Nephron (organoid): Measurements from ENCODE around the gene LRCH4.

Source experiments
- H3K27ac Mint-ChIP-seq, 3 experiments: 2 replicates each; pipeline ENCODE4 v1.8.0; 2020; ENCODE audit warnings: mixed read lengths in 3 of 3, mild to moderate bottlenecking in 2 of 3, moderate library complexity in 1 of 3
- H3K27me3 Mint-ChIP-seq: 2 replicates; pipeline ENCODE4 v1.8.0; 2021; ENCODE audit warnings: low read depth, mild to moderate bottlenecking, moderate library complexity, mixed read lengths
- H3K36me3 Mint-ChIP-seq: 2 replicates; pipeline ENCODE4 v1.8.0; 2020; ENCODE audit warnings: low read depth, mixed read lengths
- H3K4me1 Mint-ChIP-seq: 2 replicates; pipeline ENCODE4 v1.8.0; 2020; ENCODE audit warnings: mixed read lengths
- H3K4me3 Mint-ChIP-seq, 3 experiments: 2 replicates each; pipeline ENCODE4 v1.8.0; 2020; ENCODE audit warnings: mild to moderate bottlenecking in 3 of 3, mixed read lengths in 3 of 3, moderate library complexity in 2 of 3
- H3K9me3 Mint-ChIP-seq: 2 replicates; pipeline ENCODE4 v1.8.0; 2020; ENCODE audit warnings: mixed read lengths
- CTCF ChIP-seq, 3 experiments: fragments of 200-600 bp; sonication (generic); IDR thresholded peaks; one replicate each; pipeline ENCODE4 v1.5.0; 2021; ENCODE audit warnings: antibody characterized with exemption in 3 of 3; ENCODE audit not compliant: unreplicated experiment in 3 of 3

LRCH4 gene

GRCh38 chr7:100546926-100547800, 38.8 kb downstream of the LRCH4 start:
- Mint-ChIP-seq H3K36me3 (peaks cover 5% of the 10 kb centered on the region), H3K27ac (peak overlapping the region; percentile 88 to 93 (median 89)), H3K9me3 (no peaks in the 10 kb centered on the region), H3K27me3 (no peaks in the 10 kb centered on the region), H3K4me3 (peak overlapping the region in 2 of 3 experiments; percentile 6 to 21), H3K4me1 (peaks cover 46% of the 10 kb centered on the region)
- TF ChIP-seq CTCF (IDR thresholded peaks at IDR 0.05; ENCODE audit: unreplicated experiment in 3 of 3) = no peak

DNA sequence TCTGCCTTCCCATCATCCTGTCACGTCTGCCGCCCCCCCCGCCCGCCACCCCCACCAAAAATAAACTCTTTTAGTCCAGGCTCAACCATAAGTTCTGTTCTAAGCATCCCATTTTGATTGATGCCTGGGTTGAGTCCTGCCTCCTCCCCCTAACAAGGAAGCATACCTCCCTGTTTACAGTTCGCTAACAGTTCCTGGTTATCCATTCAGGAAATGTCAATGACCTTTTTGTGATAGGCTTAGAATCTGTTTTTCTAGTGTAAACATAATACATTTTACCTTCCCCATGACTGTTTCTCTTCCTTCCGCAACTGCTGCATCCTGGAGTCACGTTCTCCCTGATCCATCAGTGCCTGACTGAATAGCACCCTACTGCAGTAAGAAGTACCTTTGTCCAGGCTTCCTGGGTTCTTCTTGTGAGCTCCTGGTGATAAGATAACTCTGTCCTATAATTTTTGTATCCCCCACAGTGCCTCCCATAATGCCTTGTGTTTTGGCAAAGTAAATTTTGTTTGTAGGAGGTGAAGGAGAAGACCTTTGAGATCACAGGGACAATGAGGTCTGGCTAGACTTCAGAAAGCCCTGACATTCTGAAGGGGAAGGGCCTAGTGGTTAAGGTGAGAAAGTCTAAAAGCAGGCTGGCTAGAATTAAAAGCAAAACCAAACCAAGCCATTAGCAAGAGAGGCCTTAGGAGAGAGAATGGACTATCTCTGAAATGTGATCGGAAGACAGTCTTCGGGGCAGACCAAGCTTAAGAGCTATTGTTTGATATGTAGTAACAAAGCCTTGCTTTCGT, 39.6 kb downstream of the LRCH4 start:
- Mint-ChIP-seq H3K27ac (peak overlapping the region; percentile 88 to 93 (median 89)), H3K4me3 (peak overlapping the region; percentile 0 to 35 (median 34)), H3K9me3 (no peaks in the 10 kb centered on the region), H3K27me3 (peaks cover 1% of the 10 kb centered on the region), H3K36me3 (peaks cover 5% of the 10 kb centered on the region), H3K4me1 (peaks cover 49% of the 10 kb centered on the region)
- no peak for TF ChIP-seq CTCF (IDR thresholded peaks at IDR 0.05; ENCODE audit: unreplicated experiment in 3 of 3)

DNA sequence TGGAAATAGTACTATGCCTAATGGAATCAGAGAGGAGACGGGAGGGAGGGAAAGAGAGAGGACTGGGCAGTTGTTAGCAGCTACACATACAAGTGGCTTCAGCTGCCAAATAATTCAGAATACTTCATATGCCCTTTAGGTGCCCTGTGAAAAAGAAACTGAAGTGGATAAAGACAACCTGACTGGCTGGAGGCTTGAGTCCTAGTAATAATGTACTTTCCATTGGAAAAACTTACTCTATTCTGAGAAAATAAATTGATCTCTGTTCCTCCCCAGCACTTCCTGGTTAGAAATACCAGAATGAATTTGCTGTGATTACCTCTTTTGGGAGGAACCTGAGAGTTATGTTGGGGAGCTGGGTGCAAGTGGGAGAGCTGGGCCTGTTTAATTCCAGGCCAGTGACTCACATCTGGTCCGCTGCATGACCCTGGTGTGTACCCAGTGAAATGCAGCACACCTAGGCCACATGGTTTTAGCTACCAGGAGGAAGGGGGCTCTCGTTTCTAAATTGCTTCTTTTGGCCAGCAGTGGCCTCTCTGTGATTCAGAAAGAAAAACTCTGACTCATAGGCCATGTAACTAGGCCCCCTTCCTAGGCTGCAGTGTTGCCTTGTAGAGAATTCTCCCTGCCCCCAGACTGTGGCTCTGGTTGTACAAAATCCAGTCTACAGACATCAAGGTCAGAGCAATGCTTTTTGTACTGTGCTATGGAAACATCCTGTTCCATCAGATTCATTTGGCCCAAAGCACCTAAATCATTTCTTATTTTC, 40.4 kb downstream of the LRCH4 start:
- H3K36me3 Mint-ChIP-seq = peaks cover 4% of the 10 kb centered on the region
- H3K4me3 Mint-ChIP-seq = peak overlapping the region; percentile 0 to 35 (median 34)
- TF ChIP-seq CTCF (IDR thresholded peaks at IDR 0.05; ENCODE audit: unreplicated experiment in 3 of 3) = no peak
- H3K27ac Mint-ChIP-seq = peak overlapping the region; percentile 88 to 93 (median 89)
- H3K4me1 Mint-ChIP-seq = peaks cover 53% of the 10 kb centered on the region
- H3K27me3 Mint-ChIP-seq = peaks cover 4% of the 10 kb centered on the region
- no peaks in the 10 kb centered on the region for H3K9me3 Mint-ChIP-seq

GRCh38 chr7:100544967-100545359, 41.0 kb downstream of the LRCH4 start:
- no peak for TF ChIP-seq CTCF (IDR thresholded peaks at IDR 0.05; ENCODE audit: unreplicated experiment in 3 of 3)
- Mint-ChIP-seq H3K27me3 (peaks cover 4% of the 10 kb centered on the region), H3K4me3 (peak overlapping the region in 1 of 3 experiments; percentile 15)

GRCh38 chr7:100544386-100544785, 41.5 kb downstream of the LRCH4 start:
- H3K27ac Mint-ChIP-seq = peak overlapping the region; percentile 88 to 93 (median 89)
- H3K27me3 Mint-ChIP-seq = peaks cover 4% of the 10 kb centered on the region
- no peaks in the 10 kb centered on the region for H3K36me3 Mint-ChIP-seq
- peaks cover 53% of the 10 kb centered on the region for H3K4me1 Mint-ChIP-seq
- H3K4me3 Mint-ChIP-seq = no peak overlapping the region
- no peaks in the 10 kb centered on the region for H3K9me3 Mint-ChIP-seq
- TF ChIP-seq CTCF (IDR thresholded peaks at IDR 0.05; ENCODE audit: unreplicated experiment in 3 of 3) = no peak

More at GRCh38 chr7:100544967-100545359, 41.0 kb downstream of the LRCH4 start:
- peak overlapping the region; percentile 88 to 93 (median 89) for H3K27ac Mint-ChIP-seq
- H3K4me1 Mint-ChIP-seq = peaks cover 53% of the 10 kb centered on the region
- no peaks in the 10 kb centered on the region for H3K9me3 Mint-ChIP-seq
- no peaks in the 10 kb centered on the region for H3K36me3 Mint-ChIP-seq
